Effector CD4-positive, alpha-beta T cell (primary cell): ENCODE data around the gene MYLK.

Experiments used
- DNase-seq: peaks from one replicate; pipeline ENCODE4 v3.0.0-alpha.2; 2020

MYLK gene

GRCh38 chr3:123571973-123572365 is 312.2 kb downstream of the MYLK start:
- no peak for DNase-seq

GRCh38 chr3:123571264-123571972 is 312.7 kb downstream of the MYLK start:
- no peak for DNase-seq

GRCh38 chr3:123568875-123569274 is 315.3 kb downstream of the MYLK start:
- no peak for DNase-seq

- DNase-seq = no peak
These were observed 316.1 kb downstream of the MYLK start for GRCh38 chr3:123568034-123568433.

GRCh38 chr3:123564056-123564455 is 320.1 kb downstream of the MYLK start:
- no peak for DNase-seq

GRCh38 chr3:123562547-123562946 is 321.6 kb downstream of the MYLK start:
- DNase-seq = no peak

- DNase-seq = no peak
These were observed 322.9 kb downstream of the MYLK start for GRCh38 chr3:123561188-123561587.
